Astrocyte (in vitro differentiated cells and primary cell): ENCODE results near the gene RASIP1. TPM values are rescaled to one million over a fixed set of nuclear protein-coding genes. Genes with fewer than 3 reads are reported as not detected.

ENCODE experiments used
- DNase-seq: peaks from one replicate; pipeline ENCODE4 v3.0.0-alpha.2; 2010; ENCODE audit warnings: low read depth
- FAIRE-seq: peaks from 2 replicates; lab custom pipeline; 2011; peaks lifted over from hg19 to GRCh38; lab: Jason Lieb, UNC
- H2AFZ ChIP-seq: 2 replicates; pipeline ENCODE4 v1.6.0; 2012; ENCODE audit warnings: low read depth, low read length, inconsistent platforms
- H3K27ac ChIP-seq: 2 replicates; pipeline ENCODE4 v1.5.1; 2011; ENCODE audit warnings: low read depth, low read length, inconsistent platforms
- H3K27me3 ChIP-seq: 2 replicates; pipeline ENCODE4 v1.6.0; 2011; ENCODE audit warnings: low read length, inconsistent platforms; ENCODE audit not compliant: insufficient read depth
- H3K36me3 ChIP-seq: 2 replicates; pipeline ENCODE4 v1.5.1; 2011; ENCODE audit warnings: low read length, inconsistent platforms; ENCODE audit not compliant: insufficient read depth
- H3K4me1 ChIP-seq: 2 replicates; pipeline ENCODE4 v1.5.1; 2011; ENCODE audit warnings: low read length, inconsistent platforms; ENCODE audit not compliant: insufficient read depth
- H3K4me2 ChIP-seq: 2 replicates; pipeline ENCODE4 v1.6.0; 2012; ENCODE audit warnings: low read length, inconsistent platforms
- H3K4me3 ChIP-seq: 2 replicates; pipeline ENCODE4 v1.5.1; 2011; ENCODE audit warnings: low read depth, mild to moderate bottlenecking, low read length, inconsistent platforms; ENCODE audit not compliant: insufficient read depth
- H3K79me2 ChIP-seq: 2 replicates; pipeline ENCODE4 v1.6.0; 2012; ENCODE audit warnings: mild to moderate bottlenecking, low read length, inconsistent platforms; ENCODE audit not compliant: insufficient read depth
- H3K9ac ChIP-seq: 2 replicates; pipeline ENCODE4 v1.6.0; 2012; ENCODE audit warnings: mild to moderate bottlenecking, low read length, inconsistent platforms
- H3K9me3 ChIP-seq: 2 replicates; pipeline ENCODE4 v1.5.1; 2012; ENCODE audit warnings: low read depth, mild to moderate bottlenecking, low read length, inconsistent platforms; ENCODE audit not compliant: insufficient read depth
- H4K20me1 ChIP-seq: 2 replicates; pipeline ENCODE4 v1.6.0; 2012; ENCODE audit warnings: low read length, inconsistent platforms; ENCODE audit not compliant: insufficient read depth
- H3K27ac Mint-ChIP-seq: one replicate; pipeline ENCODE4 v1.8.0; 2021; ENCODE audit warnings: mild to moderate bottlenecking, mixed read lengths; ENCODE audit not compliant: unreplicated experiment
- H3K27me3 Mint-ChIP-seq: one replicate; pipeline ENCODE4 v1.8.0; 2021; ENCODE audit warnings: low read depth, mixed read lengths; ENCODE audit not compliant: unreplicated experiment
- H3K36me3 Mint-ChIP-seq: one replicate; pipeline ENCODE4 v1.8.0; 2021; ENCODE audit warnings: low read depth, mixed read lengths; ENCODE audit not compliant: unreplicated experiment
- H3K4me1 Mint-ChIP-seq: one replicate; pipeline ENCODE4 v1.8.0; 2021; ENCODE audit warnings: low read depth, mixed read lengths; ENCODE audit not compliant: unreplicated experiment
- H3K4me3 Mint-ChIP-seq: one replicate; pipeline ENCODE4 v1.8.0; 2021; ENCODE audit warnings: mild to moderate bottlenecking, moderate library complexity, mixed read lengths; ENCODE audit not compliant: unreplicated experiment
- H3K9me3 Mint-ChIP-seq: one replicate; pipeline ENCODE4 v1.8.0; 2021; ENCODE audit warnings: mild to moderate bottlenecking, mixed read lengths; ENCODE audit not compliant: unreplicated experiment
- CTCF ChIP-seq: IDR thresholded peaks from 2 replicates; pipeline ENCODE4 v1.5.1; 2011; ENCODE audit warnings: low read depth, mild to moderate bottlenecking, inconsistent platforms, low read length, moderate library complexity; ENCODE audit not compliant: insufficient read depth
- EZH2 ChIP-seq: IDR thresholded peaks from 2 replicates; pipeline ENCODE4 v1.6.1; 2012; ENCODE audit warnings: mild to moderate bottlenecking, low read length, inconsistent platforms; ENCODE audit not compliant: insufficient read depth
- total RNA-seq: library from RNA; stranded (reverse); gene quantifications from 2 replicates; pipeline ENCODE4 v1.2.1, GENCODE V29; 2021

Gene RASIP1
- total RNA-seq, 1 donor from 2014 or later = 0.68 TPM

DNA sequence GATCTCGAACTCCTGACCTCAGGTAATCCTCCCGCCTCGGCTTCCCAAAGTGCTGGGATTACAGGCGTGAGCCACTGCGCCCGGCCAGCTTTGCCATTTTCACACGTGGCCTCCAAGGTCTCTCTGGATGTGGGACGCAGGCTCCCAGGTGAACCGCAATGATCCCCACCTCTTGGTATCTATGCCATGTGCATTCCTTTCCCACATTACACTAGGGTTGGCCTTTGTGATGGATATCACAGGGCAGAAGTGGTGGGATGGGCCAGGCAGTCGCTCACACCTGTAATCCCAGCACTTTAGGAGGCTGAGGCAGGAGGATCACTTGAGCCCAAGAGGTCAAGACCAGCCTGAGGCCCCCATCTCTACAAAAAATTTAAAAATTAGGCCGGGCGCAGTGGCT is 37.3 kb upstream of the RASIP1 start:
- no peak overlapping the region for H3K4me3 ChIP-seq
- TF ChIP-seq CTCF = no peak
- no peak for TF ChIP-seq EZH2
- Mint-ChIP-seq H3K36me3 (peaks cover 2% of the 10 kb centered on the region), H3K4me1 (peaks cover 6% of the 10 kb centered on the region), H3K9me3 (no peaks in the 10 kb centered on the region), H3K27ac (no peak overlapping the region), H3K4me3 (no peak overlapping the region), H3K27me3 (peaks cover under 1% of the 10 kb centered on the region)
- no peak for DNase-seq
- peaks cover 7% of the 10 kb centered on the region for H3K4me1 ChIP-seq
- H3K27ac ChIP-seq = no peak overlapping the region
- H4K20me1 ChIP-seq = no peaks in the 10 kb centered on the region
- no peak overlapping the region for H2AFZ ChIP-seq
- no peaks in the 10 kb centered on the region for H3K27me3 ChIP-seq
- H3K36me3 ChIP-seq = no peaks in the 10 kb centered on the region
- H3K9me3 ChIP-seq = no peaks in the 10 kb centered on the region
- H3K79me2 ChIP-seq = no peaks in the 10 kb centered on the region
- no peak for FAIRE-seq
- no peak overlapping the region for H3K4me2 ChIP-seq
- H3K9ac ChIP-seq = no peak overlapping the region

DNA sequence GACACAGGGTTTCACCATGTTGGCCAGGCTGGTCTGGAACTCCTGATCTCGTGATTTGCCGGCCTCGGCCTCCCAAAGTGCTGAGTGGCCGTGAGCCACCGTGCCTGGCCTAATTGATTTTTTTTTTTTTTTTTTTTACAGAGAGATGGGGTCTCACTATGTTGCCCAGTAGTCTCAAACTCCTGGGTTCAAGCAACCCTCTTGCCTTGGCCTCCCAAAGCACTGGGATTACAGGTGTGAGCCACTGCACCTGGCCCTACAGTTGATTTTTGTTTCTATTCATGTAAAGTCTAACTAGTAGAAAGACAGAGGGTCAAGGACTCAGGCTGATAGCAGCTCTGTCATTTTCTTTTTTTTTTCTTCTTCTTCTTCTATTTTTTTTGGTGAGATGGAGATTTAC is 36.7 kb upstream of the RASIP1 start:
- Histone ChIP-seq H2AFZ (no peak overlapping the region), H4K20me1 (no peaks in the 10 kb centered on the region), H3K9me3 (no peaks in the 10 kb centered on the region), H3K36me3 (no peaks in the 10 kb centered on the region), H3K4me1 (peaks cover 7% of the 10 kb centered on the region), H3K27me3 (no peaks in the 10 kb centered on the region), H3K79me2 (no peaks in the 10 kb centered on the region), H3K4me2 (no peak overlapping the region), H3K27ac (no peak overlapping the region), H3K9ac (no peak overlapping the region), H3K4me3 (no peak overlapping the region)
- H3K27me3 Mint-ChIP-seq = peaks cover 3% of the 10 kb centered on the region
- H3K9me3 Mint-ChIP-seq = no peaks in the 10 kb centered on the region
- no peak for TF ChIP-seq EZH2
- TF ChIP-seq CTCF = no peak
- FAIRE-seq = no peak
- peaks cover 6% of the 10 kb centered on the region for H3K4me1 Mint-ChIP-seq
- no peak overlapping the region for H3K4me3 Mint-ChIP-seq
- no peak overlapping the region for H3K27ac Mint-ChIP-seq
- DNase-seq = no peak
- H3K36me3 Mint-ChIP-seq = peaks cover 2% of the 10 kb centered on the region

- no peak overlapping the region for H3K4me3 Mint-ChIP-seq
- Histone ChIP-seq H4K20me1 (no peaks in the 10 kb centered on the region), H2AFZ (no peak overlapping the region), H3K27me3 (peaks cover 10% of the 10 kb centered on the region), H3K27ac (no peak overlapping the region), H3K9ac (no peak overlapping the region), H3K79me2 (no peaks in the 10 kb centered on the region), H3K9me3 (no peaks in the 10 kb centered on the region), H3K4me2 (no peak overlapping the region), H3K4me1 (no peaks in the 10 kb centered on the region), H3K36me3 (no peaks in the 10 kb centered on the region), H3K4me3 (no peak overlapping the region)
- H3K9me3 Mint-ChIP-seq = peaks cover 3% of the 10 kb centered on the region
- no peaks in the 10 kb centered on the region for H3K36me3 Mint-ChIP-seq
- DNase-seq (no peak), FAIRE-seq (no peak)
- peaks cover 7% of the 10 kb centered on the region for H3K27me3 Mint-ChIP-seq
- TF ChIP-seq EZH2 = no peak
- no peak for TF ChIP-seq CTCF
- H3K27ac Mint-ChIP-seq = no peak overlapping the region
- H3K4me1 Mint-ChIP-seq = peaks cover 4% of the 10 kb centered on the region
Measured at GRCh38 chr19:48772503-48772953, 32.1 kb upstream of the RASIP1 start.
